DLD1 (cell line): ENCODE measurements around the gene ARHGEF1.
"Not testable (repeated sequence)": the region's sequence is repeated elsewhere in the genome, so short reads cannot be mapped to it uniquely, and the experiment has no call there.

ENCODE experiments used
- in situ Hi-C: cut with HindIII; loops from 2 replicates; pipeline ENCODE4 v1.10.0; 2017; ENCODE audit warnings: low sequenced_read_pairs

The ARHGEF1 gene

DNA sequence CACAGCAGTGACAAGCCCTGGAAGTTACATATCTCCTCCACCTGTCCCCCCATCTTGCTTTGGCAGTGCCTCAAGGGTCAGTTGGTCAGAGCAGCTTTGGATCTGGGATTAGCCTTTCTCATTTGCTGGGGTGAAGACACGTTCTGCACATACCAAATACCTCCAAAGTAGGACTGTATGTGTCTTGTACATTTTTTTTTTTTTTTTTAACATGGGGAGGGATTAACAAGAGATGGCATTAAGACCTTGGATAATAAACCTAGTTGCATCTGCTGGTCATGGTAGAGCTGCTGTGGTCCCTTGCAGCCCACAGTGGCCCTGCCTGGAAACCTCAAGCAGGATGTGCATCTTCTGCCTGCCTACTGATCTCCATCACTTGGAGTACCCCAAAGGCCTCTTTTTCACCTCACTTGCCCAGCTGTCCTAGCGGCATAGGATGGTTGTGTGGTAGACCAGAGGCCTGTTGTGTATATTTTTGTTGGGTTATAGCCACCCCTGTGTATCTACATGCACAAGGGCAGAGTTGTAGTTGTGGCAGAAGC is 20.5 kb upstream of the ARHGEF1 start:
- in situ Hi-C loops = no loop called here

- in situ Hi-C loops = no loop called here
These were observed 19.6 kb upstream of the ARHGEF1 start for GRCh38 chr19:41863209-41863931.

- in situ Hi-C loops = no loop called here
These were observed 18.6 kb upstream of the ARHGEF1 start for GRCh38 chr19:41864374-41864773.

GRCh38 chr19:41866284-41866683 is 16.7 kb upstream of the ARHGEF1 start:
- in situ Hi-C loops = no loop called here

GRCh38 chr19:41868120-41868988 is 14.6 kb upstream of the ARHGEF1 start:
- in situ Hi-C loops = no loop called here

GRCh38 chr19:41868989-41869300 is 14.0 kb upstream of the ARHGEF1 start:
- in situ Hi-C loops = no loop called here

GRCh38 chr19:41869374-41869955 is 13.5 kb upstream of the ARHGEF1 start:
- in situ Hi-C loops = no loop called here

DNA sequence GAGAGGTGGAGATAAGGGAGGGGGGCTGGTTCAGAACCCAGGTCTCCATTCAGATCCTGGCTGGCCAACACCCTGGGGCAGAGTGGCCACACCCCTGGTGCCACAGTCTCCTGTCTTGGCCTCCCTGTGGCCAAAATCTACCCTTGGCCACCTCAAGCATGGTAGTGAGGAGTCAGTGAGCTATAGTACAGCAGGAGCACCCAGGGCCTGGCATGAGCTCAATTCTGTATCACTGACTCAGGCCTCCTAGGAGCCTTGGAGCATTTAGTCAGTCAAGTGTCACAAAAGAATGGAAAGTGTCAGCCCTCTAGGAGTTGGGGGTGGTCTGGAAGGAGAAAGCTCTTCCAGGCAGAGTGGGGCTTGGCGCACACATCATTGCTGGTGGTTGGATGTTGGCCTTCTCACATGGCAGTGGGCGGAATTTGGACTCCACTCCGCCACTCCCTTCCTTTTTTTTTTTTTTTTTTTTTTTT is 12.5 kb upstream of the ARHGEF1 start:
- in situ Hi-C loops = no loop called here

GRCh38 chr19:41871573-41872383 is 11.2 kb upstream of the ARHGEF1 start:
- in situ Hi-C loops = no loop called here

GRCh38 chr19:41872384-41872774 is 10.6 kb upstream of the ARHGEF1 start:
- in situ Hi-C loops = no loop called here

DNA sequence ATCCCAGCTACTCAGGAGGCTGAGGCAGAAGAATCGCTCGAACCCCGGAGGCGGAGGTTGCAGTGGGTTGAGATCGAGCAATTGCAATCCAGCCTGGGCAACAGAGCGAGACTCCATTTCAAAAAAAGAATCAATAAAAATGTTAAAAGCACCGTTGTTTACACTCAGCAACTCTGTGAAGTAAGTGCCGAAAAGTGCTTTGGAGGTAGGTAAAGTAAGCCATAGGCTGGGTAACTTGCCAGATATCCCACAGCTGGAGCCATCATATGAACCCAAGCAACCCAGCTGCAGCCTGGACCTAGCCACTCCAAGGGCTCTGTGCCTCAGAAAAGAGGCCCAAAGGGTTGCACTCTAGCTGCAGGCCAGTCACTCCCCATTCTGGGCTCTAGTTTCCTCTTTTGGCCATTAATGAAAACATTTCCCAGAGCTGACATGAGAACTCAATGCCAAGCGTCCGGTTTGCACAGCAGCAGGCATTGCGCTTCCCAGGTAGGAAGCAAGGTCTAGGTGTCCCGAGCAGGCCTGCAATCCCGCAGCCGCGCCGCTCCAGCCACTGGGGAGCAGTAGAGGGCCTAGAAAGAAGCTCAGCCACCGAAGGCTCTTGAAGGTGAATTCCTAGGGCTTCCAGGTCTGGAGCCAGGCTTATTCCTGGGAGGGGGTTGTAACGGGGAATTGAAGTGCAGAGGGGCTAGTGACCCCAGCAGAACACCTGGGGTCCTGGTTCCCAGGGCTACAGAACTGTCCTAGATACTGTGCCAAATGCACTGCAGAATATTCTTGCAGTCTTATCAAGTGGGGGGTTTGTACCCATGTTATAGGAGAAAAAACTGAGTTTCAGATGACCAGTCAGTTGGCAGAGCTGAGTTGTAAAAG is 10.0 kb upstream of the ARHGEF1 start:
- in situ Hi-C loops = no loop called here

GRCh38 chr19:41875973-41876372 is 7.0 kb upstream of the ARHGEF1 start:
- in situ Hi-C loops = not testable (repeated sequence)

GRCh38 chr19:41876847-41877832 is 5.8 kb upstream of the ARHGEF1 start, which contains the start of gene CD79A:
Gene CD79A (plus strand): TSS chr19:41877279. CDS start chr19:41877305, 26 bp downstream.
- in situ Hi-C loops = no loop called here

DNA sequence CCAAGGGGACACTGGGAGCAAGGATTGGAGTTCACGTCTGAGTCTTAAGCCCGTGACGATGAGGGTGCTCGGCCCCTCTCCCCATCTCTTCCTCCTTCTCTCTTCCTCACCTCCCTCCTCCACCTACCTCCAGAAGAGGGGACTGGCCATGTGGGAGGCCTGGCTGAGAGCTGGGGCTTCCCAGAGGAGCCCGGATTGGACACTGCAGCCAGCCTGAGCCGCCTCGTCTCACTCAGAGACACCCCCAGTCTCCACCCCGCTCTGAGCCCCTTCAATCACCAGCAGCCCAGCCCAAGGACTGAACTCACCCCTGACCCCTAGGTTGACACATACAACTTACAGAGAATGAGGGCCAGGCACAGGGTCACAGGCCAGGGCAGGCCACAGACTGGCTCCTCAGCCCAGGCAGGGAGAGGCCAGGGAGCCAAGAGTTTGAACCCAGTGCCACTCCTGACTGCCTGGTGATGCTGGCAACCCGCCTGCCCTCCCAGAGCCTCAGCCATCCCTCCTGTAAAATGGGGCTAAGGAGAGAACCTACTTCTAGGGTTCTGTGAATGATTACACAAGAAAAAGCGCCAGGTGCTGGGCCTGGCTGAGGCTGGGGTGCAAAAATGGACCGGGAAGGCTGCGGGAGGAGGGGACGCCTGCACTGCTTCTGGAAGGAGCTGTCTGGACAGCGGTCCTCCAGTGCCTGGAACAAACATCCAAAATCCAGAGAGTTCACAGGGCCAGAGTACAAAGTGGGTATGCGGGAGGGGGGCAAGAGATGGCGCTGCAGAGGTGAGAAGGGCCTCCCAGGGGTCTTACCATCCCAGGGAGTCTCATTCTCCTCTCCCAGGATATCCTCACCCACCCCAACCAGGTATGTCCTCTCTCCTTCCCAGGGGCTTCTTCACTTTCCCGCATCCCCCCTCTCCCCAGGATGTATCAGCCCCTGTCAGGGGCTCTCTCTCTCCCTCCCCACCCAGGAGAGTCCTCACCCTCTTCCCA is 4.8 kb upstream of the ARHGEF1 start:
- in situ Hi-C loops = no loop called here

GRCh38 chr19:41879080-41879479 is 3.9 kb upstream of the ARHGEF1 start:
- in situ Hi-C loops = no loop called here

GRCh38 chr19:41879670-41880328 is 3.2 kb upstream of the ARHGEF1 start:
- in situ Hi-C loops = no loop called here

DNA sequence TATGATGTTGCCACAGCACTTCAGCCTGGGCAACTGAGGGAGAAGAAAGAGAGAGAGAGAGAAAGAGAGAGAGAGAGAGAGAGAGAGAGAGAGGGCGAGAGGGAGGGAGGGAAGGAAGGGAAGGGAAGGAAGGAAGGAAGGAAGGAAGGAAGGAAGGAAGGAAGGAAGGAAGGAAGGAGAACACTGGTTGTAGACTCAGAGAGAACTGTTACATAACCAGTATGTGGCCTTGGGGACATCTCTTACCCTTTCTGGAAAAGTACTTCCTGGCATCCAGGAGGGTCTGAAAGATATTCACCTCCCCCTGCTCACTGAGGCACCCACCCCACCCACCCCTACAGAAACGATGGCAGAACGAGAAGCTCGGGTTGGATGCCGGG is 2.7 kb upstream of the ARHGEF1 start:
- in situ Hi-C loops = no loop called here
